ENCODE data around the gene EWSR1.
A peak's percentile ranks its signal among the peaks of the same experiment; 100 is the strongest.
"Not testable (repeated sequence)": the region's sequence is repeated elsewhere in the genome, so short reads cannot be mapped to it uniquely, and the experiment has no call there.

The EWSR1 gene

DNA sequence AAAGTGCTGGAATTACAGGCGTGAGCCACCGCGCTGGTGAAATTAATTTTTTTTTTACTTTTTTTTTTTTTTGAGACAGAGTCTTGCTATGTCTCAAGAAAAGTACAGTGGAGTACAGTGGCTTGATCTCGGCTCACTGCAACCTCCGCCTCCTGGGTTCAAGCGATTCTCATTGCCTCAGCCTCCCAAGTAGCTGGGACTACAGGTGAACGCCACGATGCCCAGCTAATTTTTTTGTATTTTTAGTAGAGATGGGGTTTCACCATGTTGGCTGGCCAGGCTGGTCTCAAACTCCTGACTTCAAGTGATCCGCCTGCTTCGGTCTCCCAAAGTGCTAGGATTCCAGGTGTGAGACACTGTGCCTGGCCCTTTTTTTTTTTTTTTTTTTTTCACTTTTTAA is 20.2 kb upstream of the EWSR1 start:
- not testable (repeated sequence) for DNase-seq

DNA sequence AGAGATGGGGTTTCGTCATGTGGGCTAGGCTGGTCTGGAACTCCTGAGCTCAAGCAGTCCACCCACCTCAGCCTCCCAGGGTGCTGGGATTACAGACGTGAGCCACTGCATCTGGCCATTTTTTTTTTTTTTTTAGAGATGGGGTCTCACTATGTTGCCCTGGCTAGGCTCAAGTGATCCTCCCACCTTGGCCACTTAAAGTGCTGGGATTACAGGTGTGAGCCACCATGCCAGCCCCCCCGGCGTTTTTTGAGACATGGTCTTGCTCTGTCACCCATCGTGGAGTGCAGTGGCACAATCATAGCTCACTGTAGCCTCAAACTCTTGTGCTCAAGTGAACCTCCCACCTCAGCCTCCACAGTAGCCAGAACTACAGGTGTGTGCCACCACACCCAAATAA is 16.8 kb upstream of the EWSR1 start:
- no peak for DNase-seq

DNA sequence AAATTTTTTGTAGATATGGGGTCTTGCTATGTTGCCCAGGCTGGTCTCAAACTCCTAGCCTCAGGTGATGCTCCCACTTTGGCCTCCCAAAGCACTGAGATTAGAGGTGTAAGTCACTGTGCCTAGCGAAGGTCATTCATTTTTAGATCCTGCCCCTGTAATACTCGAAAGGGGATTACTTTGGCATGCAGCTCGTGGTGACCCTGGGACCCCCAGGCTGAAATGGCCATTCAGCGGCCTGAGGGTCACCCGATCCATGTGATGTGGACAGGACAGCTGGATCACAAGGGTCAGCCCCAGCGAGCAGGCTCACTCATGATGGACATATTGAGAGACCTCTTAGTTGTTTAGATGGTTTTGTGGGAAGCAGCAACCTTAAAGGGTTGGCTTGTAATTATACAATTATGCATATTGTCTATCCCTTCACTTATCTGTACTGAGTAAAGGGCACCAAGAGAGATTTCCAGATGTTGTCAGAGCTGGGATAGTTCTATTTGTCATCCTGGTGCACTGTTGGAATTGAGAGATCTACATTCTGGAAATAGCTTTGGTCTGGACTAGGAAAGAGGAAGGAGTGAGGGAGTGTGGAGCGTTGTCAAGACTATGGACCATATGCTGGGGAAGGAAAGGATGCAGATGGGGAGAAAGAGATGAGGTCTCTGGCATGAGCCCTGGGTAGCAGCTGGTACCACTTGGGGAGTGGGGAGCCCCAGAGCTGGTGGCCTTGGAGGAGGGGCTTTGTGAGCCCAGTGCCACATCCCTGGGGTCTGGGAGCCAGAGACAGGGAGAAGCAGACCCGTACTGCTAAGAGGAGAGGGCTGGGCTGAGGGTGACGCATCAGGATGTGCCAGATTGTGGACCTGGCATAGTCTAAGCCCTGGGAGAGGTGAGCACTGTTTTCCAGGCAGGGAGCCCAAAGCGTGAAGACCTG is 15.8 kb upstream of the EWSR1 start:
- DNase-seq = no peak

DNA sequence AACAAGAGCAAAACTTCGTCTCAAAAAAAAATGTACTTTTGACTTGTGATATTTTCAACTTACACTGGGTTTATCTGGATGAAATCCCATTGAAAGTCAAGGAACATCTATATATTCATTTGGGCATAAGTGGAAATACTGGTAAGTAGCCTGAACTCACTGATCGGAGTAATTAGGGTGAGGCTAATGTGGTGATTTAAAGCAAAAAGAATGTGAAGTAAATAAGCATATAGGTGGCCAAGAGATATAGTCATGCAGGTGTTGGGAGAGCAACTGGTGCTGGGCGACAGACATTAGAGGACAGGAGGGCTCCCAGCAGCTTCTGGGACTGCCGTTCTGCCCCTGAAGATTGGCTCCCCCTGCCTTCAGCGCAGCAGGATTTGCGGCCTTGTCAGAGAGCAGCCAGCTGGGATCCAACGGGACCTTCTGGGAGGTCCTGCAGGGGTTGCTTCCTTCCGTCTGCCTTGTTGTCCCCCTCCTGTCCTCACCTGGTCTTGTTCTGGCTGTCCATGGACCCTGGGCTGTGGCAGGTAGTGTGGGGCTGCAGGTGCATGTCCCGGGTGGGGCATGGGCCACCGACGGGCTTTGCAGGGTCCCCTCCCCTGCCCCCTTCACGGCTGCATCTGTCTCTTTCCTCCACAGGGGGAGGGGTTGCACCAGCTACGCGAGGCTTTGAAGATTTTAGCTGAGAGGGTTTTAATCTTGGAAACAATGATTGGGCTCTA is 14.3 kb upstream of the EWSR1 start:
- DNase-seq = no peak

DNA sequence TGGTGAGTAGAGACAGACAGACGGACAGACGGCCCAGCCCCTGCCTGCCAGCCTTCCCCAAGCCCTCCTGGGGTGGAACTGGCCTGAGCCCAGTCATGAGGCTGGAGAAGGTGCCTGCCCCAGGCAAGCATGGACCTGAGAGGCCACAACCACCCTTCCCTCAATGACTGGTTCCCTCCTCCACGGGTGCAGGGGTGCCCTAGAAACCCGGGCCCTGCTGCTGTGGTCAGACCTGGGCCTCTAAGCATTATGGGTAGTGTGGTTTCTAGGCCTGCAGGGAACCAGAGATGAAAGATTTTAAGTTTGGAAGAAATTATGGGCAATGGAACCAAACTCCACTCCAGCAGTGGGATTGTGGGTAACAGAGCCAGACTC is 13.8 kb upstream of the EWSR1 start:
- no peak for DNase-seq

DNA sequence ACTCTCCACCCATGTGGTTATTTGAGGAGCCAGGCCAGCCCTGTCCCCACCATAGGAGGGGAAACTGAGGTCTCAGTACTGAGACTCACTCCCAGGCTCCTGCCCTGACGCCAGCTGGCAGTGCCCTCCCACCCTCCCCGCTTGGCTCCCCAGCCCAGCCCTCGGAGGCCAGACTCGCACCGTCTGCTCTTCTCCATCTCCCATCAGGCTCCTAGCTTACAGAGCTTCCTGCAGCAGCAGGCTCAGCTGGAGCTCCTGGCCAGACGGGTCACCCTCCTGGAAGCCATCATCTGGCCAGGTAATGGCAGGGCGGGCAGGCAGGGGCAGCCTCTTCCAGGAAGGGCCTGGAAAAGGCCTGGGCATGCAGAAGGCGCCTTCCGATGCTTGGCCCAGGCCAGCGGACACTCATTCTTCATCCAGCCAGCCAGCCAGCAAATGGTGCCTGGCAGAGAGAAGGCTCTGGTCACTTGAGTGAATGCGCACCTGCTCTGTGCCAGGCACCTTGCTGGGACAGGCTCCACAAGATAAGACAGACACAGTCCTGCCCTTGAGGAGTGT is 12.9 kb upstream of the EWSR1 start:
- no peak for DNase-seq

DNA sequence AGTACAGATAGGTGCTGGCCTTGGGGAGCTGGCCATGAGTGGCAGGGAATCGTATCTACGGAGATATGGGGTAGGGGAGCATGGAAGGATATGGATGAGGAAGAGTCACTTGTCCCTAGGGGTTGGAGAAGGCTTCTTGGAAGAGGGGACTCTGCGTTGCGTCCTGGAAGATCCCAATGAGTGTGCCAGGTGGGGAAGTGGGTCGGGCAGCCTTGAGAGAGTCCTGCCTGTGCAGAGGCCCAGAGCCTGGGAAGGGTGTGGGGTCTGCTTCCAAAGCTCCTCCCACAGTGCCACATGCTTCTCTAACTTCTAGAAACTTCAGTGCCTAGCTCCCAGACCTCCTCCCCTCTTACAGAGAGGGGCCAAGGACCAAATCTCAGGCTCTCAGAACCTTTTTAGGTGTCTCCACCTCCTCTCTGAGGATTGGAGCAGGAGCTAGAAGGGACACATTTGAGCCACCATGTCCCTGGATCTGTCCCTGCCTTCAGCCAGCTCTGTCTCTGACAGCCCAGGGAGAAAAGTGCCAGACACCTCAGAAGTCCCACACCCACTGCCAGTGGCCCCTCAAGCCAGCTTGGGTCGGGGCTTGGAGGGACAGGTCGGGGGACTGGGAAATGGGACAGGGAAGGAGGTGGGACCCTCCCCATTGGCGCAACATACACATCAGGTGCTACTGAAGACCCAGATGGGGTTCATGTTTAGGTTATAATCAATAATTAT is 11.3 kb upstream of the EWSR1 start:
- no peak for DNase-seq

DNA sequence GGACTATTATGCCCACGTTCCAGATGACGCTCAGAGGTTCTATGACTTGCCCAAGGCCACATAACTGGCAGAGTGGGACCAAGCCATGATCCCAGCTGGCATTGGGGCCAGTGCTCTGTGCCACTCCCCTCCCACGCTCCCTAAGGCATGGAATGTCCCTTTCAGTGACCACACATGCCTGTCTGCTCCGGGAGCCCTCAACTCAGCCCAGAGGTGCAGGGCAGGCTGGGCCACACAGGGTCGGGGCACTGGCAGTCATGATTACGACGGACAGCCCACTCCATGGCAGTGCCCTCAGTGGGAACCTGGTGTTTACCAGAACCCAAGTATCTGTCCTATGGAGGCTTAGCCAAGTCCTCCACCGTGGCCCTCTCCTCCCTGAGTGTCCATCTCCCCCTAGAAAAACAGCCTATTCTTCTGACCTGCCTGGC is 10.3 kb upstream of the EWSR1 start:
- no peak for DNase-seq

DNA sequence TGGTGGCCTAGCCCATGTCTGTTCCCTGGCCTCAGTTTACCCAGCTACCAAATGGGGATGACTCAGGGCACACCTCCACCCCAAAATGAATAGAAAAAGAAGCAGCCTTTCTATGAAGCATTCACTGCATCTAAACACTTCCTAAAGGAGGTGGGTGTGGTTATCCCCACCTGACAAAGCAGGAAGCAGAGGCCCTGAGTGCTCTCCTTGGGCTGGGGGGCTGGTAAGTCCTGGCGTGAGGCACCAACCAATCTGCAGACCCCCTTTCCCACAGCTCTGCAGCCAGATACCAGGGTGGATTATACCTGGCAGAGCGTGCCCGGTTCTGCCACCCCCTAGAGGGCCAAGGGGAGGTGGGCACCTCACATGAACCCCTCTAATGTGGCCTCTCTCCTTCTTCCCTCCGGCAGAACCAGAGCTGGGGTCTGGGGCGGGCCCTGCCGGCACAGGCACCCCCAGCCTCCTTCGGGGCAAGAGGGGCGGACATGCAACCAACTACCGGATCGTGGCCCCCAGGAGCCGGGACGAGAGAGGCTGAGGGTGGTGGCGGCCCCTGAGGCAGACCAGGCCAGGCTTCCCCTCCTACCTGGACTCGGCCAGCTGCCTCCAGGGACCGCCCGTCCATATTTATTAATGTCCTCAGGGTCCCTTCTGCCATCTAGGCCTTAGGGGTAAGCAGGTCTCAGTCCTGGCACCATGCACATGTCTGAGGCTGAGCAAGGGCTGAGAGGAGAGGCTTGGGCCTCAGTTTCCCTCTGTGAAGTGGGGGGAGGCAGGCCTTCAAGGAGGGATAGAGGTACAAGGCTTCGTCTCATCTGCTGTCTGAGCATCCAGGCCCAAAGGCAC is 9.4 kb upstream of the EWSR1 start:
- DNase-seq = no peak

DNA sequence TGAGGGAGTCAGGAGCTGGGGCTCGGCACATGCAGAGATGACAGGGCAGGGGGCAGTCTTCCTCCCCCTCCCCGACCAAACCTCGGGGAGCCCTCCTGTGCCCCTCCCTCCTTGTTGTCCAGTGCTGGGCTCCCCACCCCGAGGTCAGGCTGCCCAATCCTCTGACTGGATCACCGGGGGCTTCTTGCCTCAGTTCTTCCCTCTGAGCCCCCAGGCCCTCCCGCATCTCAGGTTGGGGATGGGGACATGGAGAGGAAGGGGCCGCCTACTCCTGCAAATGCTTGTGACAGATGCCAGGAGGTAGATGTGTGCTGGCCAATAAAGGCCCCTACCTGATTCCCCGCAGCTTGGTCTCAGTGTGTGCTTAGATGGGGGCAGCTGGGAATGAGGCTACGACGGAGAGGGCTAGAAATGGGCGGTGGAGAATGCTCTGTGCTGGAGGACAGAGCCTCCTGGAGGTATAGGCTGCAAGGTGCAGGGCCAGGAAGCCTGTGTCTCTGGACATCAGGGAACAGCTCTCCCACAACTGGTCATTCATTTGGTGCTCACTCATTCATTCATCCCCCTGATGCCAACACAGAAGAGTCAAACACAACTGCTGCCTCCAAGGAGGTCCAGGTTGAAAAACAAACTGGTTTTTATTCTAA is 8.7 kb upstream of the EWSR1 start:
- DNase-seq = no peak

DNA sequence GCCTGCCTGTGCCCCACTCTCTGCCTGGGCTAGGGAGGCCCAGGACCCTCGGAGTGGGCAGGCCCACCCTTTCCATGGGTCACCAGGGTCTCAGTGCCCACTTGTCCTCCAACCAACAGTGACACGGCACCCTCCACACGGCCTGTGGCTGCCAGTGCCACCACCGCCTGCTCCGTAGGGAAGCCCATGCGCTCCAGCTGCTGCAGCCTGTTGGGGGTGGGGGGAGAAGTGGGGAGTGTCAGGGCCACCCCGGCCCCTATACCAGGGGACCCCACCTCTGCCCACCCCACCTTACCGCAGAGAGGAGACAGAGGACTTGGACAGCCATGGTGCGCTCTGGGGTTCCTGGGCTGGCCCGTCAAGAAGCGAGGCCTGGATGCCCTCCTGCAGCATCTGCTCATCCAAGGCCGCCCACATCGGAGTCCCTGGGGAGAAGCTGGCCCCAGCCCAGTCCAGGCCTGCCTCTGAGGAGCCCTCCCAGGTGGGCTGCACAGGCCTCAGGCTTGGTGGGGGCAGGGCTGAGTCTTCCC is 8.0 kb upstream of the EWSR1 start:
- DNase-seq = no peak

DNA sequence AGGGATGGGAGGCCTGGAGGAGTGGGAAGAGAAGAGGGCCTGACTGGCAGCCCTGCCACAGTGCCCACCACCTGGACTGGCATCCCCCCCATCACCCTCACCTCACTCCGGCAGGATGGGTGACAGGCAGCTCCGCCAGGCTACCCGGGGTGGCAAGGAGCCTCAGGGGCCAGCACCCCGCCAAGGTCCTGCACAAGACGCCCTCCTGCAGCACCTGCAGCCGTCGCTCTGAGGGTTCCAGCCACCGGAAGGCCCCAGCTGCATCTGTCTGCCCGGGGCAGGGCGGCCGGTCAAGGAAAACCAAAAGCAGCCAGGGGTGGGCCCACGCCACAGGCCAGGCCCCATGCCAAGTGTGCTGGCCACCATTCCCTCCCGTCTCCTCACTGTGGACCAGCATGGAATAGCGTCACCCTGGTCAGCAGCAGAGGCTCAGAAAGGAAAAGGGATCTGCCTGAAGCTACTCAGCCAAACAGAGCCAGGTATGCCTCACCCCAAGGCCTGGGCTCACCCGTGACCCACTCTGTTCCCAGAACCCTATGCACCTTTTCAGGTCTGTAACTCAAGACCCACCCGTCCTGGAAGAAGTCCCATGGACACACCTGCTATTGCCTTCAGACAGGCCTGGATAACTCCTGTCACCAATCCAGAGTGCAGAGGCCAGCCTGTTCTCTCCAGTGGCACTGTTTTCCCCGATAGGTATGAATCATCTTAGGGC is 7.3 kb upstream of the EWSR1 start:
- no peak for DNase-seq

DNA sequence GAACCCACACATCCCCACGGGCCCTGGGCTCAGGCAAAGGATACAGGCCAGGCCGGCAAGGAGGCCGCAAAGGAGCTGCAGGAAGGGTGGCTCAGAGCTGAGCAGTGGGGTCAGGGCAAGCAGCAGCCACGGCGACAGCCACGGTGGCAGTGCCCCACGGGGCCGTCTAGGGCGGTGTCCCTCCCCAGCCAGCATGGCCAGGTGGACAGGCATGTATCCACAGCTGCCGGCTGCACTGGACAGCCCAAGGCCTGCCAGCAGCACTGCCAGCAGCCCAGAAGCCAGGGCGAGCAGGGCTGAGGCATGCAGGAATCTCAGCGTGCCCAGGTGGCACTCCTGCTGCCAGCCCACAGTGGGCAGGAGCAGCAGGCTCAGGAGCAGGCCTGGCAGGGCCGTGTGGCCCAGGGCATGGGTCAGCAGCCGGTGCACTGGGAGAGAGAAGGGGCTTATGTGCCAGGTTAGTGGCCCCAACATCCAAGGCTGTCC is 4.2 kb upstream of the EWSR1 start:
- DNase-seq = no peak

DNA sequence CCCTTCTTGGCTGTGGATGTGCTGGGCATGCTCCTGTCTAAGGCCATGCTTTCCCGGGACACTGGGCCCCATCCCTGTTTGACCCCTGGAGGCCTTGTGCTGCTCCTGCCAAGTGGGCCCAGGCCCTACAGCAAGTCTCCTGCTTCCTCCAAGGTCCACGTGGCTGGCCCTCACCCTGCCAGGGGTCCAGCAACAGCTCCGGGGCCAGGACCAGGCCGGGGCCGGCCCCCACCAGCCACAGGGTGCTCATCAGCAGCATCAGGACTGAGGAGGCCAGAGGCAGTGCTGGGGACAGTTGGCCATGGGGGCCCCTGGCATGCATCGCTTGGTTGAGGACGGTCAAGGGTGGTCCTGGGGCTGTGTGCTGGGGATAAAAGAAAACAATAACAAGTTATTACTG is 2.8 kb upstream of the EWSR1 start:
- no peak for DNase-seq

DNA sequence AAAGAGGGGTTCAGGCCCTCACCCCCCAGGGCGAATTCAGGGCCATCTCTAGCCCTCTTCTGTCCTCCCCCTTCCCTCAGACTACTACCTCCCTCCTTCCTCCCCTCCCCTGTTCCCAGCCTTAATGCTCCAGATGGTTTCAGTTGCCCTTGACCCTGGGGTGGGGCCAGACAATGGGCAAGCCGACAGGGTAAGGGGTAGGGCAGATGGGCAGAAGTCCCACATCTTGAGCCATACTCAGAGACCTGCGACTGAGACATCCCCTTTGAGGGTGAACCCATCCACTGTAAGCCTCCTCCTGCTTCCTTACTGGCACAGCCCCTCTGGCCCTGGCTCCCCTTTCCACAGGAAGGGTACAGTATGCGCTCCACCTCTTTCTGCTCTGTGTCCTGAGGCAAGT is 2.1 kb upstream of the EWSR1 start:
- DNase-seq = no peak

DNA sequence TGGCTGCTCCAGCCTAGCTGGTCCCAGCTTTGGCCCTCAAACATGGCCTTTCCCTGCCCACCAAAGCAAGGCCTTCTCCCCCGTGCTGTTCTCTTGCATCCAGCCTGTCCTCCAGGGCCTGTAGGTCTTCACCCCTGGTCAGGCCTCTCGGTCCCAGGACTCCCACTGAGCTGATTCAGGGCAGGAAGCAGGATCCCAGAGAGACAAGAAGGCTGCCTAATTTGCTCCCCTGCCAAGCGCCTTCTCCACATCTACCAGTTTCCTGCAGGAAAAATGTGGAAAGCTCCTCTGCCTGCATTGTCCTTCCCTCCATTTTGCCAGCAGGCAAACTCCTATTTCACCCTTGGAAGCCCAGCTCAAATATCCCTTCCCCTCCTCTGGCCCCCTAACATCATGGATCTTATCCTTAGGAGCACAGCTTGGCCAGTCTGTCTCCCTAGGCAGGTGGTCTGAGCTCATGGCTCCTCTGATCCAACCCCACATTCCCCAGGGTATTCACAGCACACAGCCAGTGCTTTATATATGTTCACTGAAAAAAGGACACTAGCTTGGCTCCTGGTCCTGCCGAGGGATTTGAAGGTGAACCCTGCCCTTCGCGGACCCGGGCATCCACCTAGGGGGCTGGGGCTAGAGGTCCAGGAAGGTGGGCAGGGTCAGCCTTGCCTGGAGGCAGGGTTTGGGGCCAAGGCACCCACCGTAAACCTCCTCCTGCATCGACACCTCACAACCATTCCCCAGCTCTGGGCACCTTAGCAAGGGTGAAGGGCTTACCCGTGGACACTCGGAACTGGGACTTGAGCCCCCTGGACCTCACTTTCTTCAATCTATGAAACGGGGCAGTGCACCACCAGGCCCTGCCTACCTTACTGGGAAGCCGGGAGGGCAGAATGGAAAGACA is 1.3 kb upstream of the EWSR1 start:
- DNase-seq = no peak

DNA sequence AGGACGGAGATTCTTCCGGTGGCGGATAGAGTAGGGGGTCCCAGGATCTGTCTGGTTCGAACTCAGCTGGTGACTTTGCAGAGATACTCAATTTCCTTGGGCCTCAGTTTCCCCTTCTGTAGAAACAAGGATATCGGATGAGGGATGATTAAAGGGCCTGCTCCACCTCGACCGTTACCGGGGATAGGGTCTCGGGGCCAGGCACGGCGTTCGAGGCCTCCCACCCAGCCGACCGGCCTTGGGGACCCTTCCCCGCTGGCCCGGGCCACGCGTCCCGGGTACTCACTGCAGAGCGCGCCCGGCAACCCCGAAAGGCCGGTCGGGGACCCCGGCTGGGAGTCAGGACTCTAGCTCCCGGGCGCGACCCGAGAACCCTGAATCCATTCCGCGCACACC is 608 bp upstream of the EWSR1 start:
- no peak for DNase-seq

DNA sequence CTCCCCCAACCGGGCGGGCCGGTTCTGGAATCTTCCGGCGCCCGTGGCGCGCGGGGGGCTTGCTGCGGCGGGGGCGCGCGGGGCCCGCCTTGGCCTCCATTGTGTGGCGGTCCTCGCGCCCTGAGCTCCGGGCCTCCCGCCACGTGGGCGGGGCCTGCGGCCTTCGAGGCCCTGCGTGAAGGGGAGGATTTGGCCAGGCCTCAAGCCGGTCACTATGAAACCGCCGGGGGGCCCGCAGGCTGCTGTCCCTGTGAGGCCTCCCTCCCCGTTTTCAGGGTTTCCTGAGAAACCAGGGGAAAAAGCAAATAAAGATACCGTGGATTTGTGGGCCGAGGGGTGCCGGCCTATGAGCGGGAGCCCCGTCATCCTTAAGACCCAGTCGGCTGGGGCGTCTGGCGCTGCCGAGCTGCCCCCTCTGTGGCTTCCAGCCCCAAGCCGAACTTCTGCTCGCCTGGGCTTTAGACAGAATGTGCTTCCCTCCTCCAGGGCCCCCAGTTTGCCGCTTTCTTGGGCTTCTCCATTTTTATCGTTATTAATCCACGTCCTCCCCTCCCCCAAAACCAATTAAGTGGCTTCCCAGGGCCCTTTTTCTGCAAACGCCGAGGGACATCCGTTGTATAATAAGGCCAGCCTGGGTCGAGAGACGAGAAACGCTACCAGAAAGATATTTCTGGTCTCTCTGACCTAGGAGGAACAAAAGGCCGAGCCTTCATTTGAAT is 602 bp downstream of the EWSR1 start:
- DNase-seq = peak; percentile 61

DNA sequence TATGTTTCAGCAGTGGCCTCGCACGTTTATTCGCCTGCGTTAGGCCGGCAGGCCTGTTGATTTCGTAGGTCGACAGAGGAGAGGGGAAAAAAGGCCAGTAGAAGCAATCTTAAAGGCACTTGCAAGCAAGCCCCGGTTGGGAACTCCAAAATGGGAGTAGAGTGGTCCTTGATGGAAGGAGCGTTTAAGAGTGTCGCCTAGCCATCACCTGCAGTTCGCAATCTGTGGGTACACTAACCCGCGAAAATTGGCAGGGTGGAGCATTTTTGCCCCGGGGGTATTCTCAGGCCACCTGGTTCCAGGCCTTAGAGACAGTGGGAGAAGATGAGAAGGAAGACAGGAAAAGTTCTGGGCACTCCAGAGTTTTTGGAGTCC is 1.1 kb downstream of the EWSR1 start:
- no peak for DNase-seq

All from activated CD4-positive, CD25-positive, alpha-beta regulatory T cell treated with anti-CD3 and anti-CD28 coated beads, Interleukin-2, amount 50 U/mL, for 72 hours (primary cell).